H1 (cell line): Measurements from ENCODE around the gene CCDC136. TPM values are rescaled to one million over a fixed set of nuclear protein-coding genes. Genes with fewer than 3 reads are reported as not detected.

Experiments used
- BRCA1 ChIP-seq: IDR thresholded peaks from 2 replicates; pipeline ENCODE4 v1.6.1; 2012; ENCODE audit warnings: low read depth, low read length, improper control_type of control experiment
- EZH2 ChIP-seq: fragments of 200-600 bp; sonication (generic); IDR thresholded peaks from 2 replicates; pipeline ENCODE4 v1.7.1; 2012; ENCODE audit warnings: low read depth, mild to moderate bottlenecking, moderate library complexity, low read length, inconsistent platforms; ENCODE audit not compliant: severe bottlenecking
- MAFK ChIP-seq: IDR thresholded peaks from 2 replicates; pipeline ENCODE4 v1.6.1; 2012; ENCODE audit warnings: low read depth, mild to moderate bottlenecking, improper control_type of control experiment, low read length
- SIN3A ChIP-seq, 2 experiments: IDR thresholded peaks in 1 of 2; conservative IDR thresholded peaks in 1 of 2; 2 replicates each; pipeline ENCODE4 v1.6.1; 2011 to 2012; ENCODE audit warnings: low read length in 2 of 2, improper control_type of control experiment in 1 of 2, low read depth in 1 of 2, mild to moderate bottlenecking in 1 of 2
- SUZ12 ChIP-seq: fragments of 200-600 bp; sonication (generic); IDR thresholded peaks from 2 replicates; pipeline ENCODE4 v1.6.1; 2012; ENCODE audit warnings: mild to moderate bottlenecking, inconsistent platforms, low read length, moderate library complexity, mixed read lengths
- polyA plus RNA-seq, 7 experiments: library from polyadenylated mRNA; depleted of rRNA in 3 of 7; stranded (reverse) in 5 of 7; unstranded in 2 of 7; fragments of >200 nt in 5 of 7; fragments of 200-250 nt in 2 of 7; gene quantifications; 1 replicate in 5 of 7; 2 replicates in 1 of 7; 4 replicates in 1 of 7; pipeline versions ENCODE4 v1.2.1 to v1.2.3, GENCODE V29; 2011 to 2013; ENCODE audit warnings: missing spikeins in 2 of 7, mixed read lengths in 2 of 7
- total RNA-seq: library from RNA; stranded (reverse); fragmentation: NEBNext Ultra II Directional; extraction: Animal tissue kit (Norgen Biotek cat#: 25700); gene quantifications from 2 replicates; pipeline ENCODE4 v1.2.1, GENCODE V29; 2021

The CCDC136 gene
- total and polyA plus RNA-seq, 2 of the 8 experiments (the other 6 are each of a cell fraction or from before 2014, with no cell fraction given) = 35.6 to 47.7 TPM

DNA sequence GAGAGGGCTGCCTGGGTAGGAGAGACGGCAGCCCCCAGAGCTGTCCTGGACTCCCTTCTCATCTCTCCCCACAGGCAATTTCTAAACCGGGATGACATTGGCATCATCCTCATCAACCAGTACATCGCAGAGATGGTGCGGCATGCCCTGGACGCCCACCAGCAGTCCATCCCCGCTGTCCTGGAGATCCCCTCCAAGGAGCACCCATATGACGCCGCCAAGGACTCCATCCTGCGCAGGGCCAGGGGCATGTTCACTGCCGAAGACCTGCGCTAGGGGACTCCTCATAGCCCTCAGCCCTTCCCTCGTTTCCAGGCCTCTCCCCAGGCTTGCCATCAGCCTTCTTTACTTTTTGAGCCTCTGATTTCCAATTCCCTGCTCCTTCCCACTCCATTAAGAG, 73.5 kb downstream of the CCDC136 start (continued):
- no peak for TF ChIP-seq SIN3A (conservative IDR thresholded peaks at IDR 0.05 in 1 of 2, IDR thresholded peaks at IDR 0.05 in 1 of 2; ENCODE audit: low read depth in 1 of 2, low read length in 2 of 2)
- TF ChIP-seq SUZ12 = no peak
- TF ChIP-seq BRCA1 = no peak
- no peak for TF ChIP-seq EZH2
- TF ChIP-seq MAFK = no peak
